AG04450 (cell line): ENCODE results near the gene HAPSTR1. TPM values are rescaled to one million over a fixed set of nuclear protein-coding genes. Genes with fewer than 3 reads are reported as not detected.

Experiments
- CTCF ChIA-PET: fragments of 300-600, 350-600 bp; formaldehyde crosslinking; extraction: SDS; loops from one replicate; lab custom pipeline; 2022; ENCODE audit warnings: antibody characterized with exemption, inconsistent platforms; lab: Charles Lee
- POLR2A ChIA-PET: fragments of 350-600 bp; formaldehyde crosslinking; extraction: SDS; loops from one replicate; lab custom pipeline; 2021; ENCODE audit warnings: antibody characterized with exemption, inconsistent platforms; lab: Yijun Ruan, JAX
- DNase-seq: peaks from one replicate; pipeline ENCODE4 v3.0.0-alpha.2; 2011; ENCODE audit warnings: low read depth, low spot score
- H3K27ac ChIP-seq: one replicate; pipeline ENCODE4 v1.5.1; 2012; ENCODE audit warnings: low read depth, low read length, control low read depth
- H3K27me3 ChIP-seq: one replicate; pipeline ENCODE4 v1.6.0; 2012; ENCODE audit warnings: low read length; ENCODE audit not compliant: control insufficient read depth, insufficient read depth
- H3K4me3 ChIP-seq: 2 replicates; pipeline ENCODE4 v1.5.1; 2011; ENCODE audit warnings: mild to moderate bottlenecking, low read depth, low read length, control low read depth
- H3K9me3 ChIP-seq: 2 replicates; pipeline ENCODE4 v1.5.1; 2012; ENCODE audit warnings: low read length; ENCODE audit not compliant: control insufficient read depth, insufficient read depth
- polyA plus RNA-seq: library from polyadenylated mRNA; depleted of rRNA; stranded (reverse); fragments of >200 nt; gene quantifications from 2 replicates; pipeline ENCODE4 v1.2.3, GENCODE V29; 2011
- TF ChIP-seq, protein P1 (sequence below): IDR thresholded peaks from 2 replicates; pipeline ENCODE4 v1.5.1; 2011; ENCODE audit warnings: low read depth, low read length, control low read depth, inconsistent platforms

Gene HAPSTR1
- polyA plus RNA-seq, 1 experiment: 40.3 TPM

DNA sequence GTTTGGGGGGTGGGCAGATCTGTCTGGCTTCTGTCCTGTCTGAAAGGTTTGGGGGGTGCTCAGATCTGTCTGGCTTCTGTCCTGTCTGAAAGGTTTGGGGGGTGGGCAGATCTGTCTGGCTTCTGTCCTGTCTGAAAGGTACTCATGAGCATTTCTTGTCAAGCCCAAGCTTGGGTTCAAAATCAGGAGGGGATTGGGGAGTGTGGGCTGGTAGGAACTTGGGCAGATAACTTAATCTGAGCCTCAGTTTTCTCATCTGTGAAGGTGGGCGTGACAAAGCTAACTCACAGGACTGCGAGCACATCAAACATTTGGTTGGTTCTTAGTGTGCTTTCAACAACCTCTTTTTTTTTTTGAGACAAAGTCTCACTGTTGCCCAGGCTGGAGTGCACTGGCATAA is 35.2 kb downstream of the HAPSTR1 start:
- H3K27me3 ChIP-seq: no peaks in the 10 kb centered on the region
- no peak overlapping the region for H3K27ac ChIP-seq
- no peak for DNase-seq
- no peak overlapping the region for H3K4me3 ChIP-seq
- ChIA-PET CTCF (interaction anchor here (4.8 kb wide), 1 partner anchor 11 kb away, joined by 31 read pairs; no protein-coding TSS in a partner anchor), POLR2A (no interaction called here)
- TF ChIP-seq, protein P1, sequence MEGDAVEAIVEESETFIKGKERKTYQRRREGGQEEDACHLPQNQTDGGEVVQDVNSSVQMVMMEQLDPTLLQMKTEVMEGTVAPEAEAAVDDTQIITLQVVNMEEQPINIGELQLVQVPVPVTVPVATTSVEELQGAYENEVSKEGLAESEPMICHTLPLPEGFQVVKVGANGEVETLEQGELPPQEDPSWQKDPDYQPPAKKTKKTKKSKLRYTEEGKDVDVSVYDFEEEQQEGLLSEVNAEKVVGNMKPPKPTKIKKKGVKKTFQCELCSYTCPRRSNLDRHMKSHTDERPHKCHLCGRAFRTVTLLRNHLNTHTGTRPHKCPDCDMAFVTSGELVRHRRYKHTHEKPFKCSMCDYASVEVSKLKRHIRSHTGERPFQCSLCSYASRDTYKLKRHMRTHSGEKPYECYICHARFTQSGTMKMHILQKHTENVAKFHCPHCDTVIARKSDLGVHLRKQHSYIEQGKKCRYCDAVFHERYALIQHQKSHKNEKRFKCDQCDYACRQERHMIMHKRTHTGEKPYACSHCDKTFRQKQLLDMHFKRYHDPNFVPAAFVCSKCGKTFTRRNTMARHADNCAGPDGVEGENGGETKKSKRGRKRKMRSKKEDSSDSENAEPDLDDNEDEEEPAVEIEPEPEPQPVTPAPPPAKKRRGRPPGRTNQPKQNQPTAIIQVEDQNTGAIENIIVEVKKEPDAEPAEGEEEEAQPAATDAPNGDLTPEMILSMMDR: no peak
- no peaks in the 10 kb centered on the region; the same call in 1 of the 2 replicates for H3K9me3 ChIP-seq

DNA sequence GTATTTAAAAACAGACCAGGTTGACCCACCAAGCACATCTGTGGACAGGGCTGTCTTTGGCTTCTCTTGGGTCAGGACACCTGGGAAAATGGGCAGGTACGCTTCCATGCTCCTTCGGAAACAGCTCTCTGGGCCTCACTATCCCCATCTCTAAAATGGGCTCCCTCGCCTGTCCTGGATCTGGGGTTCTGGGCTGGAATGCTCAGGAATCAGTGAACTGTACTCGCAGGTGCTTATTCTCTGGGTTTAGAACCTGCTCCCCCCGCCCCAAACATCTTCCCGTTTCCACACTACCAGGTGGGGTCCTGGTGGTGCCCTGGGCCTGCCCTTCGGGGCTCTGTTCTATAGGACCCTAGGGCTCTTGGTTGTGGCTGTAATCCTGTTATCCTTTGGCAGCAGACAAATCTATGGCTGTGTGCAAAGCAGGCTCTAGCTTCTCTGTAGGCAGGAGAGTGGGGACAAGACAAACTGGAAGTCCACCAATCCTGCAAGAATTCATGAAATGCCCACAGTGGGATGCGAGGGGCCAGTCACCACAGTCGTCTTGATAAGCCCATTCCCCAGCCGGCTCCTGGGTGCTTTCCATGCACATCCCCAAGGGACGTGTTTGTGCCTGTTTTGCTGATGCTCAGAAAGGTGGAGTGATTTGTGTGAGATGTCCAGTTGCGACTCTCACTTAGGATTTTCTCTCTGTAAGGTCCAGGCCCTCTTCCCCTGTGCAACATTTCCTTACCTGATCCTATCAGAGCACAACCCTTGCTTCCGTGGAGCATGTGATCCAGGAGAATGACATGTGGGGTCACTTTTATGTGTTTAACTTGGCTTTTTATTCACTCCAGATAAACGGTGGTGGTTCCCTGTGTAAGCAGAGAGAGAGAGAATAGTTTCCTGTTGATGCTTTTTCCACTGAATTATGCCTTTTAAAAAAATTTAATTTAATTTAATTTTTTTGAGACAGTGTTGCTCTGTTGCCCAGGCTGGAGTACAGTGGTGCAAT is 37.2 kb downstream of the HAPSTR1 start:
- TF ChIP-seq, protein P1: no peak
- ChIA-PET POLR2A (no interaction called here), CTCF (interaction anchor here (1.0 to 4.8 kb wide), 2 partner anchors 9 to 10 kb away, joined by 4 to 31 read pairs; no protein-coding TSS in a partner anchor)
- no peaks in the 10 kb centered on the region; the same call in 1 of the 2 replicates for H3K9me3 ChIP-seq
- DNase-seq: no peak
- peak overlapping the region; percentile 11 for H3K27ac ChIP-seq
- no peaks in the 10 kb centered on the region for H3K27me3 ChIP-seq
- H3K4me3 ChIP-seq: no peak overlapping the region

DNA sequence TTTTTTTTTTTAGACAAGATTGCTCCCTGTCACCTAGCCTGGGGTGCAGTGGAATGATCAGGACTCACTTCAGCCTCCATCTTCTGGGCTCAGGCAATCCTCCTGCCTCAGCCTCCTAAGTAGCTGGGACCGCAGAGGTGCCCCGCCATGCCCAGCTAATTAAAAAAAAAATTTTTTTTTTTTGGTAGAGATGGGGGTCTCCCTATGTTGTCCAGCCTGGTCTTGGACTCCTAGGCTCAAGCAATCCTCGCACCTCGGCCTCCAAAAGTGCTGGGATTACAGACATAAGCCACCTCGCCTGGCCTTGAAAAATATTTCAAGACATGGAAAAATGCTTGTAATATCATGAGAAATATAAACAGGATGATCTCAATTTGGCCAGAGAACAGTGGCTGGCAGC is 42.9 kb downstream of the HAPSTR1 start:
- TF ChIP-seq, protein P1: no peak
- Histone ChIP-seq H3K4me3 (no peak overlapping the region), H3K27ac (no peak overlapping the region), H3K27me3 (no peaks in the 10 kb centered on the region), H3K9me3 (no peaks in the 10 kb centered on the region)
- POLR2A ChIA-PET: no interaction called here
- DNase-seq: no peak
- CTCF ChIA-PET: interaction anchor here (0.9 to 2.7 kb wide), 6 partner anchors 14 to 228 kb away, joined by 3 to 18 read pairs (median 3); no protein-coding TSS in a partner anchor

DNA sequence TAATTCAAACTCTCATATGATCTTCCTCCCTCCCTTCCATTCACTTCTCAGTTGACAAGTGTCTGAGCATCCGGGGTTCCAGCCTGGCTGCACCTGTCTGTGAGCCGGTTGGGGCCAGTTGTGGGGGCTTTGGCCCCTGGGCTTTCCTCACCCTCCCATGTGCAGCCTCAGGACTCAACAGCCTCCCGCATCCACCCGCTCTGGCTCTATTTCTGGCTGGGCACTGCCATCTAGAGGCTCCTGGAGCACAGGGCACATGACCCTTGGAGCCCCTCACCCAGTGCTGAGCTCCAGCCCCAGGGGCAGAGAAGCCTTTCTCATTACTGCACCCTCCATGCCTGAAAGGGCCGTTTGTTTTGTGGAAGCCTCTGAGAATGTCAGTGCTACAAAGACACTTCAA is 43.3 kb downstream of the HAPSTR1 start:
- ChIA-PET CTCF (interaction anchor here (0.6 to 2.7 kb wide), 8 partner anchors 14 to 942 kb away, joined by 3 to 18 read pairs (median 3); partner anchors contain the start of gene CARHSP1), POLR2A (no interaction called here)
- no peak for DNase-seq
- H3K27me3 ChIP-seq: no peaks in the 10 kb centered on the region
- H3K4me3 ChIP-seq: no peak overlapping the region
- TF ChIP-seq, protein P1: peak; percentile 63
- H3K9me3 ChIP-seq: no peaks in the 10 kb centered on the region
- no peak overlapping the region for H3K27ac ChIP-seq

DNA sequence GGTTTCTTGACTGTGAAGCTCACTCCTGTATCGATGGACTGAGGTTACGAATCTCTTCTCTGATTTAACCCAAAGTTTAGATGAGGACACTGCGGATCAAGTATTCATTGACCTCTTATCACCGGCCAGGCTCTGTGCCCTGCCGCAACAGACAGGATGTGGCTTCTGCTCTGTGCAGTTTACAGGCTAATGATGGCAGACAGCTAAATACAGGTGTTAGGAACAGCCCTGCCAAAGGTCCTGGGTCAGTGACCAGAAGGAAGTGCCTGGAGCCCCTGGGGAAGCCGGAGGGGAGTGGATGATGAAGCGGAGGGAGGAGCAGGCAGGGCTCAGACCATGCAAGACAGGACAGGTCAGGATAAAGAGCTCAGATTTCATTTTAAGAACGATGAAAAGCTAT is 44.4 kb downstream of the HAPSTR1 start:
- POLR2A ChIA-PET: no interaction called here
- TF ChIP-seq, protein P1: no peak
- CTCF ChIA-PET: interaction anchor here (1.5 to 4.2 kb wide), 3 partner anchors 9 to 128 kb away, joined by 3 to 31 read pairs (median 18); no protein-coding TSS in a partner anchor
- Histone ChIP-seq H3K27ac (no peak overlapping the region), H3K9me3 (no peaks in the 10 kb centered on the region), H3K27me3 (no peaks in the 10 kb centered on the region), H3K4me3 (no peak overlapping the region)
- DNase-seq: no peak
